GM21390 (cell line): ENCODE measurements around the gene TMX1.

Experiments
- ATAC-seq: cut with Tn5 transposase; IDR thresholded peaks from one replicate; pipeline ENCODE4 v1.9.1; 2021; ENCODE audit not compliant: unreplicated experiment

Gene TMX1

DNA sequence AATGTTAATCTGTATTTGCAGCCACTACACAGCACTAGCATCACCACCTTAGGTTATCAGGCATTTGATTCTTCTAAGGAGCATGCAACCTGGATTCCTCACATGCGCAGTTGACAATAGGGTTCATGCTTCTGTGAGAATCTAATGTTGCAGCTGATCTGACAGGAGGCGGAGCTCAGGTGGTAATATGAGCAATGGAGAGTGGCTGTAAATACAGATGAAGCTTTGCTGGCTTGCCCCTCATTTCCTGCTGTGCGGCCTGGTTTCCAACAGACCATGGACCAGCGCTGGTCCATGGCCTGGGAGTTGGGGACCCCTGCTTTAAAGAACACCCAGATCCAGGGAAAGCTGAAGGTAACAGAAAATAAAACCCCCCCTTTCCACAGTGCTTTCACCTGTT lies 51.0 kb downstream of the TMX1 start:
- ATAC-seq = no peak

DNA sequence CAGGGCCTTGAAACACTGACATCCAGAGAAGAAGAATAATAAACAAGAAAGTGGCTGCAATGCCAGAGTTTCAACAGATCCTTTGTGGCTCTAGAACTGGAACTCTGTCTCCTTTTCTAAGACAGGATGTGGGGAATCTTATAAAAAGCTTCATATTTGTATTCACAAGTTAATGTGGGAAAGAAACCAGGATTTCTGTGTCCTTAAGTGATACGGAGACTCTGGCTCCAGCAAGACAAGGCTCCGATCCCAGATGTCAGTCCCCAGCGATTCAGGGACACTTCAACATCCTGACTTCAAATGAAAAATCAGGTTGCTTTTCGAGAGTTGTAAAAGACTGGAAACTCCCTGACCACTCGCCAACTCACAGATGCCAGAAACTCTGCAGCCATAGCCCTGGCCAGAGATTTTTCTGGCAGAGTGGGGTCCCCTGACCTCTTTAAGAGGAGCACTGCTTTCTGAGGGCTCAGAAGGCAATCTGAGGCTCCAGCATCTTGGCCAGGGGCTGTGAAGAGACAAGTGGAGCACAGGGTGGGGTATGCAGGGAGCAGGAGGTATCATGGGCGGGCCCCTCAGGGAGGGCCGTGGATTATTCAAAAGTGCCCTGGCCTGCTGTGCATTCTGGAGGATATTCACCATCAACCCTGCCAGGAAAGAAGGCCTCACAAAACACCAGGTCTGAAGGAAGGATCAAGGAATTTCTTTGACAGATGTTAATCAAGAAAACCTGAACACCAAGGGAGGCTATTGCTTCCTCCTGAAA lies 53.3 kb downstream of the TMX1 start:
- no peak for ATAC-seq

- ATAC-seq = no peak
Measured at GRCh38 chr14:51293912-51294389, 53.9 kb downstream of the TMX1 start.

DNA sequence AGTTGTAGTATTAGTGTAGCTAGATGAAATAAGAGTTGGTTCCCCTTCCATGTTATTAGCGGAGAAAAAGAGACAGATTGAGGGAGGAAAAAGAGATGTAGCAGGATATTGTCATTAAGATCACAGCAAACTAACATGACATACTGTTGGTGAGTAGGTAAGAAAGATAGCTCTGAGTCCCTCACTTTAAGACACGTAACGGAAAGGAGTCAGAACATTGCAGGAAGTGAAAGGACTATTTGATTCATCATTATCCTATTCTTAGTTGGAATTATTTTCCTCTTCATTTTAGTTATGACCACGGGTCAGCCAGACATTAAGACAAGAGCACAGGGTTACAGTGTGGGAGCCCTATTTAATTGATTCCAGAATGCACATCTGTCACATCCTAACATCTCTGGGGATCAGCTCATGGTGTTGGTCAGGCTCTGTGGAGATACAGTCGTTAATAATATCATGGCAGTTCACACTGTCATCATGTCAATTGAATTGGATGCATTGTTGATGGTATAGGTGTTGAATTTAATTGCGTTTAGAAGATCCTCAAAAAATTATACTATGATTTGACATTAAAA lies 55.0 kb downstream of the TMX1 start:
- ATAC-seq = no peak

DNA sequence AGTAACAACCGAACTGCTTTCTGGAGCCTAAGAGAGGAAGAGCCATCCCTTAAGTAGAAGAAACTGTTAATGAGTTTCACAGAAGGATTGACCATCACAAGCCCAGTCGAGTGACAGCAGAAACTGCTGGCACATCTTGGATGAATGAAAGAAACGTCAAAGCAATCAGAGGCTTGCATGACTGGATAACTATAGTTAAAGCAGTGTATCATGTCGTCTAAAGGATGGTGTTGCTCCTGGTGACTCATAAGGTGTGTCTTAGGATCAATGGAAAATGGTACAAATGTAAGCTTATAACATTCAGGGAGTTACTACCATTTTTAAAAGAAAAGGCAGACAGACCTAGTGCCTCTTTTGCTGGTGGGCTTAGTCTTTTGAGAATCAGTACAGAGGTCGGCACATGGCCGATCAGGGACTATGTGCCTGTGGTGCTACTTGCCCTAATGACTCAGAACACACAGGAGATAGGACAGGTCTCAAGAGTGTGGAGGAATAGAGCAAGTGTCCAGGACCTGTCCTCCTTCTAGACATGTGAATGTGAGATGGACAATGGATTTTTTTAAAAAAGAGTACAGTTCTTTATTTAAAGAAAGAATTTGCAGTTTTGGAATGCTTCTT lies 55.7 kb downstream of the TMX1 start:
- no peak for ATAC-seq

DNA sequence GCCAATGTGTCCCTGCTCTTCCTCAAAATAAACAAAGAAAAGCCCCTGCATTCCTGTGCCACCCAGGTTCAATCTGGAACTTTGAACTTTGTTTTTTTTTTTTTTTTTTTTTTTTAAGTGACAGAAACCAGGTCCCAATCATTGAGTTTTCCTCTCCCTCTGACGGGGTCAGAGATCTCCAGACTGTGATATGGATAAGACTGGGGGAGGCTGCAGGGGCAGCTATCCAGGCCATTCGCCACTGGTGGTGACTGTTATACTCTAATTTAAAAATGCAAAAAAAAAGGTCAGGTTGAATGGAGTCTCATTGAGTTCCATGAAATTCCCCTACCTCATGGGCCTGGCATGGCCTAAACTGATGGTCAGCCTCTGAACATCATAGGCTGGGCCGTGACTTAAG lies 57.0 kb downstream of the TMX1 start:
- ATAC-seq = no peak

DNA sequence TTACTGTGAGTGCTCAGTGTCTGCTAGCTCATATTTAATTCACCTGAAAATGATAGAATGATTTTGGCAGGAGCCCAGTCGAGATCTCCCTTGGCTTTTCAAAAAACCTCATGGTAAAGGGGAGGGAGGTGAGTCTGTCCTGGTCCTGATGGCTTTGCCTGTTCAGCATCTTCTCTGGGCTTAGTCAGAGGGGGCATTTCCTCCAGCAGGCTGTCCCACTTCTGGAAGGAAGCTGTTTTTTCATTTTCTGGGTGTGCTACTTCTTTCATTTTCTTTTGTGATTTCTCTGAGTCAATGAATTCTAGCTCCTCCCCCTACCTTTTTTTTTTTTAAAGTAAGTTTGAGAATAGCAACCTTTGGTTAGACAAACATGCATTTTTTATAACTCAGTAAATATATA lies 58.8 kb downstream of the TMX1 start:
- no peak for ATAC-seq

DNA sequence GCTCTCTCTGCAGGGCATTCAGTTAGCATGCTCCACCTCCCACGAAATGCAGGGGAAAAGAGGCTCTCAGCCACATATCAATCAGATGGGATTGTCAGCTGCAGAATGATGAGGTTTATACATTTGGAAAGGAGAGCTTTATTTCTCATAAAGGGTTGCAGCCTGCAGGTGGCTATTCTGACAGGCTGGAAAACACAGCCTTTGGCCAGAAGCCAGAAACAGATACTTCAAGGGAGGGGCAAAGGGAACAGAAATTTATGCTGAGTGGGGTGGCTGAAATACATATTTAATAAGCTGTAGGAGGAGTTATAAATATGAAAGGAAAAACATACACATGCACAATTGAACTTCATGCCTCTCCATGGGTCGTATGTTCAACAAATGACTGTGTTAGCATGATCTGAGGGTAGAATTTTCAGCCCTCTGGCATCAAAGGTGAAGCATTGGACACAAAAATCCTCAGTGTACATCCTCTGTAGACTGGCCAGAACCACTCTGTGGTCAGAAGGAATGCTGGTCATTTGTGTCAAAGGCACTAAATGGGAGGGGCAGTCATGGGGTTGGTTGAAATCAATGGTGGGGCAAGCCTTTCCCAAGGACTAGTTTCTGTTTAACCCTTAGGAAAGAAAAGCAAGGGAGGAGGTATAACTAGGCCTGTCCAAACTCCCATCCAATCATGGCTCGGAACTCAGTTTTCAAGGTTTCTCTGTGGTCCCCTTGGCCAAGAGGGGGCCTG lies 62.4 kb downstream of the TMX1 start:
- no peak for ATAC-seq

- ATAC-seq = no peak
Measured at GRCh38 chr14:51304438-51304837, 64.4 kb downstream of the TMX1 start.

- ATAC-seq = no peak
Measured at GRCh38 chr14:51304941-51305340, 64.9 kb downstream of the TMX1 start.

- no peak for ATAC-seq
Measured at GRCh38 chr14:51305751-51306150, 65.7 kb downstream of the TMX1 start.
